Lower leg skin (tissue), 3 donors: Measurements from ENCODE around the gene MTARC2.

ENCODE experiments used
- POLR2A ChIP-seq, 2 donors: fragments of 450-650 bp; IDR thresholded peaks; one replicate each; pipeline ENCODE4 v1.6.1; 2016 to 2017; ENCODE audit warnings: antibody characterized with exemption in 2 of 2, mild to moderate bottlenecking in 1 of 2, moderate library complexity in 1 of 2
- TF ChIP-seq, protein P1 (sequence below), 3 donors: fragments of 450-650 bp; IDR thresholded peaks; one replicate each; pipeline ENCODE4 v1.5.1; 2016; ENCODE audit warnings: antibody characterized with exemption in 3 of 3, mild to moderate bottlenecking in 3 of 3, moderate library complexity in 2 of 3

DNA sequence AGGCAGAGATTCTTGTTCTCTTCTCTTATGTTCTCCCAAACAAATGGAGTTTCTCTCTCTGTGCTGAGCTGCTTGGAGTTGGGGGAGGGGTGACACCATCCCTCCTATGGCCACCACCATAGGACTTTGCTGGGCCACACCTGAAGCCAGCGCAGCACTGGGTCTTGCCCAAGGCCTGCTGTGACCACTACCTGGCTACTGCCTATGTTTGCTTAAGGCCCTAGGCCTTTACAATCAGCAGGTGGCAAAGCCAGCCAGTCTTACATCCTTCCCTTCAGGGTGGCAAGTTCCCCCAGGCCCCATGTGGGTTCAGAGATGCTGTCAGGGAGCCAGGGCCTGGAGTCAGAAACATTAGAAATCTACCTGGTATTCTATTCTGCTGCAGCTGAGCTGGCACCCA, 6.3 kb upstream of the MTARC2 start:
- TF ChIP-seq POLR2A (IDR thresholded peaks at IDR 0.05) = no peak
- TF ChIP-seq, protein P1, sequence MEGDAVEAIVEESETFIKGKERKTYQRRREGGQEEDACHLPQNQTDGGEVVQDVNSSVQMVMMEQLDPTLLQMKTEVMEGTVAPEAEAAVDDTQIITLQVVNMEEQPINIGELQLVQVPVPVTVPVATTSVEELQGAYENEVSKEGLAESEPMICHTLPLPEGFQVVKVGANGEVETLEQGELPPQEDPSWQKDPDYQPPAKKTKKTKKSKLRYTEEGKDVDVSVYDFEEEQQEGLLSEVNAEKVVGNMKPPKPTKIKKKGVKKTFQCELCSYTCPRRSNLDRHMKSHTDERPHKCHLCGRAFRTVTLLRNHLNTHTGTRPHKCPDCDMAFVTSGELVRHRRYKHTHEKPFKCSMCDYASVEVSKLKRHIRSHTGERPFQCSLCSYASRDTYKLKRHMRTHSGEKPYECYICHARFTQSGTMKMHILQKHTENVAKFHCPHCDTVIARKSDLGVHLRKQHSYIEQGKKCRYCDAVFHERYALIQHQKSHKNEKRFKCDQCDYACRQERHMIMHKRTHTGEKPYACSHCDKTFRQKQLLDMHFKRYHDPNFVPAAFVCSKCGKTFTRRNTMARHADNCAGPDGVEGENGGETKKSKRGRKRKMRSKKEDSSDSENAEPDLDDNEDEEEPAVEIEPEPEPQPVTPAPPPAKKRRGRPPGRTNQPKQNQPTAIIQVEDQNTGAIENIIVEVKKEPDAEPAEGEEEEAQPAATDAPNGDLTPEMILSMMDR (IDR thresholded peaks at IDR 0.05) = no peak
